GM04504 (cell line): ENCODE measurements around the gene RNU6-9.

Experiments used
- DNase-seq: peaks from one replicate; pipeline ENCODE4 v3.0.0-alpha.2; 2012; ENCODE audit warnings: low read depth

The RNU6-9 gene

DNA sequence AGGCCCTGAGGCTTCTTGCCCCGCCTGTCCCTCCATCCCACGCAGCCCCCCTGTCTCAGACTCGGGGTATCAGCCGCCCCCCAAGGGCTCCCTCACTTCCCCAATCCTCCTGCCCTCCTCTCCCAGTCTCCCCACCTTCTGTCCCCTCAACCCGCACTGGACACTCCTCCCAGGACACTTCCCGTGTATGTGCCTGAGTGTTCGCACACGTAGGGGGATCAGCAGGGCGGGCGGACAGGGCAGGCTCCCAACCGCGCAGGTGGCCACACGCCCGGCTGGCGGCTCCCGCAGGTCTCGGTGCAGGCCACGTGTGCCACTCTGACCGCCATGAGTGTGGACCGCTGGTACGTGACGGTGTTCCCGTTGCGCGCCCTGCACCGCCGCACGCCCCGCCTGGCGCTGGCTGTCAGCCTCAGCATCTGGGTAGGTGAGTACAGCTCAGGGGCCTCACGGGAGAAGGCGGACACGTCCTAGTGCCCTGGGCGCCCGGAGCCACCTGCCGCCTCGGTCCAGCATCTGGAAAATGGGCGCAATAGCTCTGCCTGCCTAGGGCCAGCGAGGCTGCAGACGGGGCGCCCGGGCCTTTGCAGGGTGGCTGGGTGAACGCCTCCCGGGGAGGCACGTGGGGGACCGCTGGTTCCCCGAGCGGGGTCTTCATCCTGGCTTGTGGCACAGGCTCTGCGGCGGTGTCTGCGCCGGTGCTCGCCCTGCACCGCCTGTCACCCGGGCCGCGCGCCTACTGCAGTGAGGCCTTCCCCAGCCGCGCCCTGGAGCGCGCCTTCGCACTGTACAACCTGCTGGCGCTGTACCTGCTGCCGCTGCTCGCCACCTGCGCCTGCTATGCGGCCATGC lies 26.1 kb downstream of the RNU6-9 start:
- no peak for DNase-seq

DNA sequence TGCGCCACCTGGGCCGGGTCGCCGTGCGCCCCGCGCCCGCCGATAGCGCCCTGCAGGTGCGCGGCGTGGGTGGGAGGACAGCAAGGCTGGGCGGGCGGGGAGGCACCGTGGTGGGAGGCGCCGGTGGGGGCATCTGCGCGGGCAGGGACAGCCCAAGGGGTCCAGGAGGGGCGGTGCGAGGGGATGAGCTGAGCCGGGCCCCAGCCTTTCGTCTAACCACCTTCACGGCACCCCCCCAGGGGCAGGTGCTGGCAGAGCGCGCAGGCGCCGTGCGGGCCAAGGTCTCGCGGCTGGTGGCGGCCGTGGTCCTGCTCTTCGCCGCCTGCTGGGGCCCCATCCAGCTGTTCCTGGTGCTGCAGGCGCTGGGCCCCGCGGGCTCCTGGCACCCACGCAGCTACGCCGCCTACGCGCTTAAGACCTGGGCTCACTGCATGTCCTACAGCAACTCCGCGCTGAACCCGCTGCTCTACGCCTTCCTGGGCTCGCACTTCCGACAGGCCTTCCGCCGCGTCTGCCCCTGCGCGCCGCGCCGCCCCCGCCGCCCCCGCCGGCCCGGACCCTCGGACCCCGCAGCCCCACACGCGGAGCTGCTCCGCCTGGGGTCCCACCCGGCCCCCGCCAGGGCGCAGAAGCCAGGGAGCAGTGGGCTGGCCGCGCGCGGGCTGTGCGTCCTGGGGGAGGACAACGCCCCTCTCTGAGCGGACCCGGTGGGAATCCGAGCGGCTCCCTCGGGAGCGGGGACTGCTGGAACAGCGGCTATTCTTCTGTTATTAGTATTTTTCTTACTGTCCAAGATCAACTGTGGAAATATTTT lies 27.0 kb downstream of the RNU6-9 start:
- DNase-seq: no peak

DNA sequence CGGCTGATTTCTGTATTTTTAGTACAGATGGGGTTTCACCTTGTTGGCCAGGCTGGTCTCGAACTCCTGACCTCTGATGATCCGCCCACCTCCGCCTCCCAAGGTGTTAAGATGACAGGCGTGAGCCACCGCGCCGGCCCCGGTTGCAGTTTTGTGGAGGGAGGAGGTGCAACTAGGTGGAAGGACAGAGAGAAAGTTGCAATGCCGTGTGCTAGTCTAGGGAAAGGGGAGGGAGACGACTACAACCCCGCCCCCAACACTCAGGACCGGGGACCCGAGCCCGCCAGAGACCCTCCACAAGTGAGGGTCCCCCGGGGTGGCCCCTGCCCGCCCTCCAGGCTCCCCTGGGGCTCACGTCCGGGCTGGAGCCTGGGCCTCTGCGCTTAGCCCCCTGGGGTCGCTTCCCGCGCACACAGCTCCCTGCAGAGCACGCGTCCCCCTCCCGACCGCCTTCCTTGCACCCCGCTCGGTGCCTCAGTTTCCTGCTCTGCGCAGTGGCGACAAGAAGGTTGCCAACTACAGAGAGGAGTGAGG lies 31.3 kb downstream of the RNU6-9 start:
- no peak for DNase-seq

DNA sequence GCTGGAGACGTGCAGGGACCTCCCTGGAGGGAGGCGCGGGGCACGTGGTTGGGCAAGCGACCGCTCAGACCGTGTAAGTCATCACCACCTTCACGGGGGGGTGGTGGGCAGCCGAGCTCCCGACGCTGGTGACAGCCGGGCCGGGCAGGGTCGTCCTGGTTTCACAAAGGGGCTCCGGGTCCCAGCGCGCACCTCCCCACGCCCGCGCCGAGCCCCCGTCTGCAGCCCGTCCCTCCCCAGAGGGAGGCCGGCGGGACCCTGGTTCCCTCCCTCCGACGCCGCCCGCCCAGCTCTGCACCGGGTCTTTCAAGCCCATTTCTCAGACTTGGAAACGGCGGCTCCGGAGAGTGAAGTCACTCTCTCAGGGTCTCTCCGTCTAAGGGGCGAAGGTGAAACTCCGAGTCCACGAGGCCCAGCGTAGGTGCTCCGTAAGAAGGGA lies 31.8 kb downstream of the RNU6-9 start:
- DNase-seq: no peak

DNA sequence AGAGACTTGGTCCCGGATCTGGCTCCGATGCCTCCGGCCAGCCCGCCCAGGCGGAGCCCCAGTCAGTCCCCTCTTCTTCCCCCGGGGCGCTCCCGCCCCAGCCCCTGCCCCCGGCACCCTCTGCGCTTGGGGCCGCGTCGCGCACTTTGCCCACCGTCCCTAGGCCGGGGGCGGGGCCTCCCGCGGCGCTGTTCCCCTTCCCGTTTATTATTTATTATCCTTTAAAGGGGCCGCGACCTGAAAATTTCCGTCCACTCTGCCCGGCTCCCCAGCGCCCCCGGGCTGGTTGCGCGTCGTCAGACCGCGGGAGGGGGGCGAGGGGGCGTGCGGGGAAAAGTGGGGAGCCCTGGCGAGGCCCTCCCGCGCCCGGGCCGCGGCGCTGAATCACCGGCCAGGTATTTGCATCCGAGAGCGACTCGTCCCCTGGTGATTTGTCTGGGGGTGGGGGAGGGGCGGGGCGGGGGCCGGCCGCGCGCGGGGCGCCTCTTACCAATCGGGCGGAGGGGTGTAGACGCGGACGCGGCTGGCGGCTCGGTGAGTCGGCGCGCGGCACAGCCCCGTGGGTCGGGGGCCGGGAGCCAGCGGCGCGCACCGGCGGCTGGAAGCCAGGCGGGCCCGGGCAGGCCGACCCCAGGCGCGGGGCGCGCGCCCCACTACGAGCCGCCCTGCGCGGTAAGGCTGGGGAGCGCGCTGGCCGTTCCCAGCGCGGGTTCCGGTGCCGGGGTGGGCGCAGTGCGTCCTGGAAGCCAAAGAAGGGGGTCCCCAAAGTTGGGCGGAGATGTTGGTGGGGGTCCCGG lies 32.4 kb downstream of the RNU6-9 start, which contains the start of gene ARID3A:
TSS of gene ARID3A (plus strand) at position 510 of the 797 bp plus-strand sequence. CDS start 3,494 bp downstream, outside the sequence.
- DNase-seq: peak; percentile 63

DNA sequence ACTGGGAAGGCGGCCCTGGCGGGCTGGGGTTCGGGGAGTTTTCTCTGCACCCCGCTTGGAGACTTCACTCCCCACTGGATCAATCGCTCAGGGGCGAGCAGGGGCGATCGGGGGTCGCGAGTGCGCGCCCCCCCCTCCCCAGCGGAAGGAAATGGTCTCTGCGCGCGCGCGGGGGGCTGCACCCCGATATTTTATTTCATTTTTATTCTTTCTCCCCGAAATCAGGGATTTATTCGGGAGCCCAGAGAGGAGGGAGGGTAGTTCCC lies 33.0 kb downstream of the RNU6-9 start:
- DNase-seq: no peak

DNA sequence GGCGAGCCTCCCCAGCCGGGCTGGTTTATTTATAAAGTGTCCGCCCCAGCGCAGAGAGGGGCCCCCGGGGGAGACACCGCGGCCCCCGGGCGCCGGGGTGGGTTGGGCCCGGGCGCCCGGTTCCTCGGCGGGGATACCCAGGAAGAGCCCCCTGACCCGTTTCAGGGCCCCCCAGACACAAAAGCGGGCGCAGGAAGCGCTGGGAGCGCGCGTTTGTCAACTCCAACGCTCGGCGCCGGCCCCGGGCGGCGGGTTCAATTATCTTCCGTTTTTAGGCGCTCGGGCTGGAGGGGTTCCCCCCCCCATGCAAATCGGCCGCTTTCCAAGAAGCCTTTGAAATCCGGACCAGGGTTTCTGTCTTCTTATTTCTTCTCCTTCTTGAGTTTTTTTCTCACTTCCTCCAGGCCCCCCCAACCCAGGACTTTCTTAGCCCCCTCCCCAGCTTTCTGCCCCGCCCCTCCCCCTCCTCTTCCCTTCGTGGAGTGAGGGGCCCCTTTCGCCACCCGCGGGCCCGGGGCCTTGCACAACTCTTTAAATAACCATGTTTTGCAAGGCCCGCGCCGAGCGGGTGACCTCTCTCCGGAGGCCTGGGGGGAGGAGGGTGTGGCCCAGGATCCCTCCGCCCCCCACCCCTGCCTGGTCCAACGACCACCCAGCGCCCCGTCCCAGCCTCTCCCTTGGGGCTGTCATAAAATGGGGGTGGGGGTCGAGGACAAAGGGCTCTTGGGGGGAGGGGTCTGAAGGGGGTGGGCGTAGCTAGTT lies 33.5 kb downstream of the RNU6-9 start:
- no peak for DNase-seq

DNA sequence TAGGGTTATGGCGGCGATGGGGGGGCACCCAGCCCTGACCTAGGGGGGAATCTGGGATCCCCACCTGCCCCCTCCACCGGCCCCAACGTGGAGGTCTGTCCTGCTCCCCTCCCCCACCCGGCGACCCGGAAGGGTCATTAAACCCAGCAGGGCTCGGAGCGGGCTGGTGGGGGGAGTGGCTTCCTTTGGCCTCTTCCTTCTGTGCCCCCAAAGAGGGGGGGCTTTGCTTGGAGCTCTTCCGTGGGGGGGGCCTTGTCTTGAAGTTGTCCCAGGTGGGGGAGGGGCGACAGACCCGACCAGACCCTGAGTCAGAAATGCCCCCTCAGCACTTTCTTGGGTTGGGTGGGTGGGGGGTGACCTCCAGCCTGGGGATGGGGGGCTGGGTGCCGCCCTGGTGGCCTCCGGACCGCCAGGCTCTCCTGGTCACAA lies 34.1 kb downstream of the RNU6-9 start:
- DNase-seq: no peak

DNA sequence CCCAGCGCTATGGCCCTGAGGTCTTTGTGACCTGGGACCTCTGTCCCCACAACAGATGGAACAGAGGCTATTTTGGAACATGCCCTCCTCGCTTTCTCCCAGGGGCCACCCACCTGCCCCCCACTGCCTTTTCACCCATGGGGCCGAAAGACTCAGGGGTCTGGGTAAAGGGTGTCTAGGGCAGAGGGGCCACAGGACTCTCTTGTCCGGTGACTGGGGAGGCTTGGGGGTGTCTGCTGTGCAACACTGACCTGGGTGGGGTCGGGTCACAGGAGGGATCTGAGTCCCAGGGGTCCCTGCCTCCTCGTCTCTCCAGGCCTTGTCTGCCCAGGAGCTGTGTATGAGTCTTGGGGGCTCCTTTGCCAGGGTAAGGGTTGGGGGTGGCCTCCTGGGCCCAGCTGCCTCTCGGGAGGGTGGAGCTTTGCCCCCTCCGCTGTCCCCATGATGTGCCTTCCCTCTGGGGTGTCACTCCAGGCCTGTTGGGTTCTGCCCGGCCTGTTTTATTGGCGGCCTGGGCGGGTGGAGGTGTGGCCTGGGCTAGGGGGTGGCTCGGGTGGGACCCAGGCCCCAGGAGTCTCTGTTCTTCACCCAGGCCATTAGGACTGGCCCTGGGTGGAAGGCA lies 34.6 kb downstream of the RNU6-9 start:
- no peak for DNase-seq

DNA sequence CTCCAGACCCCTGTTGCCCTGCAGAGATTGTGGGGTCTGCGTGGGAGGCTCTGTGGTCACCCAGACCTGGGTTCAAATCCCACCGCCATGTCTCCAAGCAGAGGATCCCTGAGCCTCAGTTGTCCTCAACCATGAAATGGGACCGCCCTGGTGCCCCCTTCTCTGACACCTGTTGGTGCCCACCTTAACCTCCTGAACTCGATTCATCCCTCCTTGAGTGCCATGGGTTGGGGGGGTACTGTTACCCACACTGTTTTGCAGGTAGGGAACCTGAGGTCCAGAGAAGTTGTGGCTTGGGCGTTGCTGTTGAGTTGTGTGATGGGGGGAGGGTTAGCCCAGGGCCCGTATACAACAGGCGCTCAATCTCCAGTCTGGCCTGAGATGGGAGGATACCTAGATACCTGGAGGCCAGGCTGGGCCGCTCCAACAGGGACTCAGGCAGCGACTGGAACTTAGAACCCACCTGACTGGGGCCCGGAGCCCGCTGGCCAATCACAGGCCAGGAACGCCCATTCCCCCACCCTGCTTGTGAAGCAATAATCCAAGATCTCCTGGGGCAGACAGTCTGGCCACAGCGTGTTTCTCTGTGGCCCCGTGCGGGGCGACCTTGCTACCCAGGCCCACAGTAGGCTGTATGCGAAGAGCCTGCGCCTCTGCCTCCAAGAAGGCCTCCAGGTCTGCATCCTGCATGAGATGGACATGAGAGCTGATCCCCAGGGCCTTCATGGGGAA lies 35.4 kb downstream of the RNU6-9 start:
- no peak for DNase-seq

DNA sequence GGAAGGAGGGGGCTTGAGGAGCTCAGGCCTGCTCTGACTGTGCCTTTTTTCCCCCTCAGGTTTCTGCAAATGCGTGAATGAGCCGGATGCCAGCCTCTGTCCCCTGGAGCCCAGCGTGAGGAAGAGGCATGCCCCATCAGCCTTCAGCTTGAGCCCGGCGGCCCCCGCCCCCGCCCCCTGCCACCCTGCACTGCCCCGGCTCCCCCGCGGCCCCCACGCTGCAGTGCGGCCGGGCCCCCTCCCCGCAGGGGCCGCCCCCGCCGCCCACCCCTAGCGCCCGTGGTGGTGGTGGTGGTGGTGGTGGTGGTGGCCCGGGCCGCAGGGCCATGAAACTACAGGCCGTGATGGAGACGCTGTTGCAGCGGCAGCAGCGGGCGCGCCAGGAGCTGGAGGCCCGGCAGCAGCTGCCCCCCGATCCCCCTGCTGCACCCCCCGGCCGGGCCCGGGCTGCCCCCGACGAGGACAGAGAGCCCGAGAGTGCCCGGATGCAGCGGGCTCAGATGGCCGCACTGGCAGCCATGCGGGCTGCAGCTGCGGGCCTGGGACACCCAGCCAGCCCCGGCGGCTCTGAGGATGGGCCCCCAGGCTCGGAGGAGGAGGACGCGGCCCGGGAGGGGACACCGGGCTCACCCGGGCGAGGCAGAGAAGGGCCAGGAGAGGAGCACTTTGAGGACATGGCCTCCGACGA lies 36.1 kb downstream of the RNU6-9 start:
- DNase-seq: no peak

DNA sequence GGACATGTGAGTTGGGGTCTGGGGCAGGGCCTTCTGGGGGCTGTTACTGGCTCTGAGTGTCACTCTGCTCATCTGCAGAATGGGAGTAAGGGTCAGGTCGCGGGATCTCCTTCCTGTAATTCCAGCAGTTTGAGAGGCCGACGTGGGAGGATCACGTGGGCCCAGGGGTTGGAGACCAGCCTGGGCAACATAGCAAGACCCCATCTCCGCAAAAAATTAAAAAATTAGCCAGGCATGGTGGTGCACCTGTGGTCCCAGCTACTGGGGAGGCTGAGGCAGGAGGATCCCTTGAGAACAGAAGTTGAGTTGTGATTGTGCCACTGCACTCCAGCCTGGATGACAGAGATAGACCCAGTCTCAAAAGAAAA lies 36.6 kb downstream of the RNU6-9 start:
- no peak for DNase-seq

DNA sequence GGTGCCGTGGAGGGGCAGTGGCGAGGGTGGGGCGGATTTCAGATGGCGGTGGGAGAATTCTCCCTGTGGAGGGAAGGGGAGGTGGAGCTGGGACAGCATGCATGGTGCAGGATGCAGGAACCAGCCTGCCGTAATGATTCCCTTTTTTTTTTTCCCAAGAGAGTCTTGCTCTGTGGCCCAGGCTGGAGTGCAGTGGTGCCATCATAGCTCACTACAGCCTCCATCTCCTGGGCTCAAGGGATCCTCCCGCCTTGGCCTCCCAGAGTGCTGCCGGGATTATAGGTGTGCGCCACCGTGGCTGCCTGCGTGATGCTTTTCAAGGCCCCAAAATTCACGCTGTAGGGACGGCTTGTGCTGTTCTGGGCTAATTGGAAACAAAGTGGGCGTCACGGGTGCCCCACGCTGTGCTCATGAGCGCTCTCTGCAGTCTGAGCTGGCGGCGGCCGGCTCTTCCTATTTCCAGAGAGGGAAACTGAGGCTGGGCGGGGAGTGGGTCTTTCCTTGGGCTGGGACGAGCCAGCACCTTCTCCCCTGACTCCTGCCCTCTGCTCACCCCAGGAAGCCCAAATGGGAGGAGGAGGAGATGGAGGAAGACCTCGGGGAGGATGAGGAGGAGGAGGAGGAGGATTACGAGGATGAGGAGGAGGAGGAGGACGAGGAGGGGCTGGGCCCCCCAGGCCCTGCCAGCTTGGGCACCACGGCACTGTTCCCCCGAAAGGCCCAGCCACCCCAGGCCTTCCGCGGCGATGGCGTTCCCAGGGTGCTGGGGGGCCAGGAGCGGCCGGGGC lies 38.8 kb downstream of the RNU6-9 start:
- DNase-seq: no peak

DNA sequence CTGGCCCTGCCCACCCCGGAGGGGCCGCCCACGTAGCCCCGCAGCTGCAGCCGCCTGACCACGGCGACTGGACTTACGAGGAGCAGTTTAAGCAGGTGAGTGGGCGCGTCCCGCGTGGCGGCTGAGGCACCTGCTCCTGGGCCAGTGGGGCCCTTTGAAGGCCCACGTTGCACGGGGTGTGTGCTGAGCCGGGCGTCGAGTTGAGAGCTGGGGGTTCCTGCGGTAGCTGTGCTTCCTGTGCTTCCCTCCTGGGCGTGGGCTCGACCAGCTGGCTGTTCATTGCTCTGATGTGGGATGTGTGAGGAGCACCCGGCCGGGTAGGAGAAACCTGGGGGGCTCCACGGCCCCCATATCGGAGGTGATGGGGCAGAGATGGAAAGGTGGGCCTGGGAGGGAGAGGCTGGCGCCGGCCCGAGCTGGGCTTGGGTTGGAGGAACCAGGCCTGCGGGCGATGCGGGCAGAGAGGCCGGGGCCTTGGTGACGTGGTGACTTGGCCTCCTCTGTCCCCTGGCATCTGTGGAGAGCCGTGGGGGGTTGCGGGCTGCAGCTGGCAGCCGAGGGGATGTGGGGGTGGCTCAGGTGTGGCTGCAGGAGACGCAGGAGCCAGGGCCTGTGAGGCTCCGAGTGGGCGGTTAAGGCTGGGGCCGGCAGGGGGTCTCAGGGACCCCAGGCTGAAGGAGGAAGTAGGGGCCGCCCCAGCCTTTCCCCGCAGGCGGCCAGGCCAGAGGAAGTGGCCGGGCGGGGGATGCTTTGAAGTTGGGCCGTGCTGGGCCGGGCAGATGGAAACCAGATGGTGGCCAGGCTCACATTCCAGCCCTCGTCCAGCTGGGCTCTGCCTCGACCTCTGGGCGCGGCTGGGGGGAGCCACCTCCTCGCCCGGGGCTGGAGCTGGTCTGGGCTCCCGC lies 39.6 kb downstream of the RNU6-9 start:
- DNase-seq: peak; percentile 94

DNA sequence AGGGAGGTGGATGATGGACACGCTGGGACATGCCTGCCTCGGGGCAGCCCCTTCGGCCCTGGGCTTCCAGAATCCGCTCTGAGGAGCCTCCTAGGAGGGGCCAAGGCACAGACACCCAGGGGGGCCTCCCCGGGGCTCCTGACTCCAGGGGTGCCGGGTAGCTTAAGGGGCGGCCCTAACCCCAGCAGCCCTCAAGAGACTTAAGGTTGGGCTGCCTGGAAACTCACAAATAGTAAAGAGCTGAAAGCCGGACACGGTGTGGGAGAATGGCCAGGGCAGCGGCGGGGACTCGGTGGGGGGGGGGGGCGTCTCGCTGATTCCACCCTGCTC lies 40.2 kb downstream of the RNU6-9 start:
- DNase-seq: no peak

DNA sequence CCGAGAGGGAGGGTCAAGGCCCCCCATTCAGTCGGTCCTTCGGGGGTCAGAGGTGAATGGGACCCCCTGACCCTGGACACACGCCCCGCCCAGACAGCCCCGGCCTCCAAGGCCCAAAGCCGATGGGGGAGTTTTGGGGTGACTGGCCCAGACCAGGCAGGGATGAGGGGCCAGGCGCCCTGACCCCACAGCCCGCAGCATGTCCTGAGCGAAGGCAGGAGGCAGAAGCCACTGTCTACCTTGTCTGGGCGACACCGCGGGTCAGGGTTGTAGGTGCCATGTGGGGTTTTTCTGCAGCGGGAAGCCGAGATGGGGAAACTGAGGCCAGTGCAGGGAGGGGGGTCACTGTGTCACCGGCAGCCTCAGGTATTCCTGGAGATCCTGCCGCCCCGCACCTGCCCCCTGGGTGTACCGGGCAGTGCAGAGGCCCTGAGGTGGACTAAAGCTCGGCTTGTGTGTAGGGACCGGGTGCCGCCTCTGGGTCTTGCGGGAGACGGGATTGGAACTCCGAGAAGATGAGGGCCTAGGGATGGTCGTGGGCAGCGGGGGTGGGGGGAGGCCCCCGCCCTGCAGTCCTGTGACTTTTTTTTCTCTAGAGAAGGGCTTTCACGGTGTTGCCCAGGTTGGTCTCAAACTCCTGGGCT lies 41.0 kb downstream of the RNU6-9 start:
- DNase-seq: no peak

DNA sequence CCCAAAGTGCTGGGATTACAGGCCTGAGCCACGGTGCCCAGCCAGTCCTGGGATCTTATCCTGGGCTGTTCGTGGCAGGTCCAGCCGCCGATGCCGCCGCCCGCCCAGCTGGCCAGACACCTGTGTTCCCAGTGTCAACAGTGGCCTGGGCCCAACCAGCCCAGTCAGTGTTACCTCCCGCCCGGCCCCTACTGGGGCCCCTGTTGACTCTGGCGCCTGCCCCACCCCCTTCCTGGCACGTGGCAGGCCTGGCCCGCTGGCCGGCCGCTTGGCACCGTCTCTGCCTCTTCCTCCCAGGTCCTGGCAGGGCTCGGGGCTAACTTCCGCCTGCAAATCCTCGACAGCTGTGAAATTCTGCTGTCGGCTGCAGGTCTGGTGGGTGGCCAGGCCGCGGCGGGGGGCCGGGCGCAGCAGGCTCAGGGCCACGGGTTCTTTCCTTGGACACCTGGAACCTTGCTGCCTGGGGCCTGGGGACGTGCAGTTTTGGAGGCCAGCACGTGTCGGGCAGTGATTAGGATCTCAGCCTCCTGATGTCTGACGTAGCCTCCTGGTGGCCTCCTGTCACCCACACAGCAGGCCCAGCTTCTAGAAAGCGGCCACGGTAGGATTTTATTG lies 41.7 kb downstream of the RNU6-9 start:
- peak; percentile 40 for DNase-seq
